HPDE6-E6E7 (cell line): ENCODE measurements around the gene DPEP2NB.
"Not testable (repeated sequence)": the region's sequence is repeated elsewhere in the genome, so short reads cannot be mapped to it uniquely, and the experiment has no call there.

Experiments
- DNase-seq: peaks from one replicate; pipeline ENCODE4 v3.0.0; 2011; ENCODE audit warnings: missing footprints; ENCODE audit errors: extremely low spot score

The DPEP2NB gene

DNA sequence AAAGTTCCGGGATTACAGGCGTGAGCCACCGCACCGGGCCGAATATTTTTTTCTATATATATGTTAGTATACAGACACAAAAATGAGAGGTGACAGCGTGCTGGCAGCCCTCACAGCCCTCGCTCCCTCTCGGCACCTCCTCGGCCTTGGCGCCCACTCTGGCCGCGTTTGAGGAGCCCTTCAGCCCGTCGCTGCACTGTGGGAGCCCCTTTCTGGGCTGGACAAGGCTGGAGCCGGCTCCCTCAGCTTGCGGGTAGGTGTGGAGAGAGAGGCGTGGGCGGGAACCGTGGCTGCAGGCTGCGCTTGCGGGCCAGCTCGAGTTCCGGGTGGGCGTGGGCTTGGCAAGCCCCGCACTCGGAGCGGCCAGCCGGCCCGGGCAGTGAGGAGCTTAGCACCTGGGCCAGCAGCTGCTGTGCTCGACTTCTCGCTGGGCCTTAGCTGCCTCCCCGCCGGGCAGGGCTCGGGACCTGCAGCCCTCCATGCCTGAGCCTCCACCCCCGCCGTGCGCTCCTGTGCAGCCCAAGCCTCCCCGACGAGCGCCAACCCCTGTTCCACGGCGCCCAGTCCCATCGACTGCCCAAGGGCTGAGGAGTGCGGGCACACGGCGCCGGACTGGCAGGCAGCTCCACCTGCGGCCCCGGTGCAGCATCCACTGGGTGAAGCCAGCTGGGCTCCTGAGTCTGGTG lies 33.6 kb downstream of the DPEP2NB start:
- DNase-seq, result no peak

DNA sequence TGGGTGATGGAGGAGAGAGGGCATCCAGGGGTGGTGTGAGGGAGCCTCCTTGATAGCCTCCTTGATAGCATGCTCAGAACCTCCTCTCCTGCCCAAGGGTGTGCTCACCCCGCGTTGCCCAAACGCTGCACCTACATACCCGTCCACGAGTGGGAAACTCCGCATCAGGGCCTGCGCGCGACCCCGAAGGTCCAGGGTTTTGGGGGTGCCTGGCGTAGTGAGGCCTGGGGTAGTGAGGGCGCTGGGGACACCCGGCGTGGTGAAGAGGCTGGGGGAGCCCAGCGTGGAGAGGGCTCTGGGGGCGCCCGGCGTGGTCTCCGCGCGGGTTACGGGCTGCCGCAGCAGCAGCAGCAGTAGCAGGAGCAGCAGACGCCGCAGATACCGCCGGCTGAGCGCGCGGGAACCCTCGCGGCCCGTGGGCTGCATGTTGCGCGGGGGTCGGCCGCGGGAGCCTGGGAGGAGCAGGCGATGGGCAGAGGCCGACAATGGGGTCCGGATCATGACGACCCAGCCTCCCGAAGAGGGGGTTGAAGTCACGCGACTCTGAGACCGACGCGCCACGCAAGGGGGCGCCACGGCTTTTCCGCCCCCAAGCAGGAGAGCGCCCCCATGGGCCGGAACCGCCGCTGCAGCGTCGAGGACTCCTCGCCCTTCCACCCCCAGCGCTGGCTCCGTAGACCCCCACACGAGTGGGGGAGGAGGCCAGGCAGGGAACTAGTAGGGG lies 35.6 kb downstream of the DPEP2NB start, which contains the start of gene DPEP3:
Gene DPEP3, minus strand, starts transcription at position 545 of the 724 bp plus-strand sequence. Its CDS starts 119 bp downstream, at position 426.
- no peak for DNase-seq

DNA sequence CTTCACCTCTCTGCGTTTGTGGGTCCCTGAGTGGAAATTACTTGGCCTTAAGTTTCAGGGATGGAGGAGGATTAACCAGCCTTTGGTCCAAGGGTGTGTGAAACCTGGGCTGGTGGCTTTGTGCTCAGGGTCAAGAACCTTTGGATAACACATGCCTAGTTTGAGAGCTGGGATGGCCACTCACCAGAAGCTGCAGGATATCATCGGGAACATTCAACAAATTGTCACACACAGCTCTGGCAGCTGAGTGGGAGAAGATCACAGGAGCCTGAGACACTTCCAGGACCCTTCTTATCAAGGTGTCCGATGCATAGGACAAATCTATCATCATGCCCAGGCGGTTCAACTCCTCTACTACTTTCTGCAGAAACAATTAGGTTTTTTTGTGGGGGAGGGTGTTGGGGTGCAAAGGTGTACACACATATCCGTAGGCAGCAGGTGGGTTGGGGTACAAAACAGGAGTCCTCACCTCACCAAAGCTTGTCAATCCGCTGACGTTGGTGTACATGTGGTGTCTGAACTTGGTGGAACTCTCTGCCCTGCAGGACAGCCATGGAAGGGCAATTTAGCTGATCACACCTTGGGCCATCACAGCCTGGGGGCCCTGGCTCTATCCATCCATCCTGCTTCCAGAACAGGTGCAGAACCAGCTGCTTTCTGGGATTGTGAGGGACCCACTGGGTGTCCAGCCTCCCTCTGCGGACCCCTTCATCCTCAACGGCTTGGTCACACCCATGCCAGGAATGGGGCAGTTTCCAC lies 38.1 kb downstream of the DPEP2NB start:
- DNase-seq, result no peak

DNA sequence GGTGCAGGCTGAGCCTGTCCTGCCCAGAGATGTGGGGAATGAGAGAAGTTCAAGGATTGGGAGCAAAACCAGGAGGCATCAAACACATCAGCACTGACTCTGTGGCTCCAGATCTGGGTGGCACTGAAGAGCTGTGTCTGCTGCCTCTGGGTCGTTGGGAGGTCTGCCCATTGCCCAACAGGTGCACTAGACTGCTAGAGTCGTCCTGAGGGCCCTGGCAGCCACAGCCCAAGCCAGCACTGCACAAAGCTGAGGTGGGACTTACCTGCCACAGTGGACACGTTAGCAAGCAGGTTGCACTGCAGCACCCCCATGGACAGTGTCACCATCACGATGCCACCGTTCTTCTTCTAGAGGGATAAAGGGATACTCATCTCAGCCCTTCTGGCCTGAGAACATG lies 38.7 kb downstream of the DPEP2NB start:
- DNase-seq, result no peak

DNA sequence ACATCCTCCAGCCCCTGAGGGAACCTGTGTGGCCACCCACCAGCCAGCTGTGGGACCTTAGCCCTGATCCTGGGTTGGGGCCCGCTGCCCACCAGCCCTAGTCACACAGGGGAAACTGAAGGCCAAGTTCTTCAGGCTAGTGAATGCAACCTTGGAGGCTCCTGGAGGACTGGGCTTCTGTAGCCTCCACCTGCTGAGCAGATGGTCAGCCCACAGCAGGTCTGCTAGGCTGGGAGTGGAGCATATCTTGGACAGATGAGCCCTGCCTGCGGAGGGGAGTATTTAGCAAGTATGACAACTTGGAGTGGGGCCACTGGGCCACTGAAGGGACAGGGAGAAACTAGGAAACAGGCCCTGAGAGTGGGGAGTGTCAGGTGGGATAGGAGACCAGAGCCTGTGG lies 39.5 kb downstream of the DPEP2NB start:
- no peak for DNase-seq

DNA sequence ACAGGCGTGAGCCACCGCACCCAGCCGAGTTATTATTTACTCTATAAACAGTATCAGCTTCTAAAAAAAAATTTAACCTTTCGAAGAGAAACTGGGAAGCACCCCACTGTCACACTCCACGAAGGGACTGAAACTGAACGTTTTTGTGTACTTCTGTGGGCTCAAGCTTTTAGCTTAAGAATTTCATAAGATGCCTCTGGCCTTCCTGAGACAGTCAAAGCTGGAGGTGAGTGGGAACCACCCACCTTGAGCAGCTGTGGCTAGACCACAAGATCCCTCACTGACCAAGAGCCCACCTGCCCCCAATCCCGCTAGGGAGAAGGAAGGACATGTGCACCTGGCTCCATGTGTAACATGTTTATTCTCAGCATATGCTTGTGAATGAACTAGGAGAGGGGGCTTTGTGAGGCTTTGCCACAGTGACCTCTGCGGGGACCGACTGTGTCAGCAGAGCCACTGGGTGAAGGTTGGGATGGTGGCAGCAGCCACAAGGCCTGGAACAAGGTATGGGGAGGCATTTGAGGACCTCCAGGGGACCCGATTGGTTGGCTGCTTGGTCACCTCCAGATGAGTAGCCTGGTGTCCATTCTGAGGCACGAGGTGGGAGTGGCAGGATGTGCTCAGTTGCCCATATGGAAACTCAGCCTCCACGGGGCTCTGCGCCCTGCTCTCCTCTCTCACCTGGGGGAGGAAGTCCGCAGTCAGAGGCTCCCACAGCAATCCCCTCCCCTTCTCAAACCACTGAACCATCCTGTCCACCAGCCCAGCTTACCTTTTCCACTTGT lies 40.2 kb downstream of the DPEP2NB start:
- DNase-seq, result no peak

DNA sequence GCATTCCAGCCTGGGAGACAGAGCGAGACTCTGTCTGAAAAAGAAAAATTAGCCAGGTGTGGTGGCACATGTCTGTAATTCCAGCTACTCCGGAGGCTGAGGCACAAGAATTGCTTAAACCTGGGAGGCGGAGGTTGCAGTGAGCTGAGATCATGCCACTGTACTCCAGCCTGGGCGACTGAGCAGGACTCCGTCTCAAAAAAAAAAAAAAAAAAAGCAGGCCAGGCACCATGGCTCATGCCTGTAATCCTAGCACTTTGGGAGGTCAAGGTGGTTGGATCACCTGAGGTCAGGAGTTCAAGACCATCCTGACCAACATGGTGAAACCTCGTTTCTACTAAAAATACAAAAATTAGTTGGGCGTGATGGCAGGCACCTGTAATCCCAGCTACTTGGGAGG lies 43.4 kb downstream of the DPEP2NB start:
- not testable (repeated sequence) for DNase-seq

DNA sequence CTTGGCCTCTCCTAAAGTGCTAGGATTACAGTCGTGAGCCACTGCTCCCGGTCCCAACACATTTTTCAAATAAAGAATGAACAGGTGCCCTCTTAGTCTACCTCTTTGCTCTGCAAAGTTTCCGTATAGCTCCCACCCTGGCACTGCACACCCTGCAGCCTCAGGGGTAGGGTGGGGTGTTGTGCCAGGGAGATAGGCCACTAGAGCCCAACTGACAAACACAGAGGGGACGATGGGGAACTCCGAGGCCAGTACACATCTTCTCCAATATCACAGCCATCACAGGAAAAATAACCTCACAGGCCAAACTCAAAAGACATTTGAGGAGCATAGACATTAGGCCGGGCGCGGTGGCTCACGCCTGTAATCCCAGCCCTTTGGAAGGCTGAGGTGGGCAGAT lies 44.6 kb downstream of the DPEP2NB start:
- DNase-seq, result no peak

DNA sequence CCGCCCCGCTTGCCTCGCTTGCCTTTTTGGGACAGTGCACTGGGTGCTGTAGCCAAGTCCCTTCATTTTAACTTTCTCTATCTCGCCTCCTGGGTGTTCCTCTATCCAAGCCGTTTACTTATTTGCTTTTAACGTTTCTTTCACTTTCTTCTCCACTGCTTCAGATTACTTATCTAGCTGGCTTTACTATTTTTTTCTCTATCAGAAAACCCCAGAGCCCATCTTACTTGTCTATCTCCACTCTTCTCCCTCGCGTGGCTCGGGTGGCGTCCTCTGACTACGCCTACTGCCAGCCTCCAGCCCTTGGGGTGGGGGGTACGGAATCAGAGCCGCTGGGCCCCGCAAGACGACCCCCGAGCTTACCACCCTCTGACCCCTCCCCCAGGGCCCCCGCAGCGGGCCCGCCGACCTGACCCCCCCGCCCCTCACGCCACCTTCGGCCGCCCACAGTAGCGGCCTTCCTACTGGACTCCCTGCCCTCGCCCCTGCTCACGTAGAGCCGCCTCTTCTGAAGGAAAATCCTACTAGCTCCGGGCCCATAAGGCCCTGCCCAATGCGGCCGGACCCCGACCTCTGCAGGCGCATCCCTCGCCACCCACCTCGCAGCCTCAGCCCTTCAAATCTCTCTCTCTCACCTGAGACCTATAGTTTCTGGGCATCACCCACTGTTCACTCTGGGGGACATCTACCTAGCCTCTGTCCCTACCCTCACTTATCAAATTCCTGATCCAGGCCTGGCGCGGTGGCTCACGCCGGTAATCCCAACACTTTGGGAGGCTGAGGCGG lies 46.3 kb downstream of the DPEP2NB start:
- no peak for DNase-seq

DNA sequence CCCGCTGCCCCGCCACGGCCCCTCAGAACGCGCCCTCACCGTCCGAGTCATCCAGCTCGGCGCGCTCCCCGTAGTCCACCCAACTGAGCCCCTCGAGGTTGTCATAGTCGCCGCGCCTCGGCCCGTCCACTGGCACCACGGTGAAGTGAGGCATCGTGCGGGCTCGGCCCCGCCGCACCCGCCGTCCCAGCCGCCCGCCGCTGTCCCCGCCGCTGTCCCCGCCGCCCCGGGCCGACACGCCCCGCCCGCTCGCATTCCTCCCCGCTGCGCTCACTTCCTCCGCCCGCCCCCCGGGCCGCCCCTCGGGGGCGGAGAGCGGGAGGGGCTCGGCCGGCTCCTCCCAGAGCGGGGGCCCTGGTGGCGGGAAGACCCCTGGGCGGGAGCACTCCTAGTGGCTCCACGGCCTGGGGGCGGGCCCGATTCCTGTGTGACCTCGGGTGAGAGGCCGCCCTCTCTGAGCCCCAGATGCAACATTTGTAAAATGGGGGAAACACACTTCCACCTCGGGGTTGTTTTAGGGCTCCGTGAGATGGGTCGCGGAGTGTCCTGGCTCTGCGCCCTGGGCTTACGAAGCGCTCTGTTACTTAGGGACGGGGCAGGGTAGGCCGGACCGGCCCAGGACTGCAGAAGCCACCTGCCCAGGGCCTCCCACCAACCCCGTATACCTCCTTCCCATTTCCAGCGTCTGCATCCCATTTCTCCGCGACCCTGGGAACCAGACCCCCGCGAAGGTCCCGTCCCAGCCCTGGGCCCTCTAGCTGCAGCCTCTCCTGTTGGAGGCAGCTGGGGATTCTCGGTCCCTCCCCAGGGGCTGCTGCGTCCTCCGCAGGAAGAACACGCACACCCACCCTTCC lies 47.1 kb downstream of the DPEP2NB start, which contains the start of gene SLC12A4:
Gene SLC12A4, minus strand, starts transcription at position 238 of the 854 bp plus-strand sequence. Its CDS starts 84 bp downstream, at position 154.
- peak; percentile 72 for DNase-seq

DNA sequence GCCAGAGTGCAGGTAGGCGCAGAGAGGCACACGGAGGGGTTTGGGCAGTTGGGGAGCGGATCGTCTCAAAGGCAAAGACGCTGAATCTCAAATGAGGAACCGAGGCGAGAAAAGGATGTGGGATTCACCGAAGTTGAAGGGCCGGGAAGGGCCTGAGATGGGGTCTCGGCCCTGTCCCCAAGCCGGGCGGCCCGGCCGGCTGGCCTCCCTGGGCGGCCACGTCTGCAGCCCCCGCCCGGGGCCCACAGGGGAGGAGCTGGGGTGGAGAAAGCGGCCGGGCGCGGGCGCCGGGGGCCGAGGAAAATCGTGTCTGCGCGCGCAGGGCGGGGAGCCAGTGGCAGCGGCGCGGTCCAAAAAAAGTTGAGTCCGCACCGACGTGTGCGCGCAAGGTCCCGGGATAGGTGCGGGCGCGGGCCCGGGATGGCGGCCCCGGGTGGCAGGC lies 47.7 kb downstream of the DPEP2NB start:
- no peak for DNase-seq

DNA sequence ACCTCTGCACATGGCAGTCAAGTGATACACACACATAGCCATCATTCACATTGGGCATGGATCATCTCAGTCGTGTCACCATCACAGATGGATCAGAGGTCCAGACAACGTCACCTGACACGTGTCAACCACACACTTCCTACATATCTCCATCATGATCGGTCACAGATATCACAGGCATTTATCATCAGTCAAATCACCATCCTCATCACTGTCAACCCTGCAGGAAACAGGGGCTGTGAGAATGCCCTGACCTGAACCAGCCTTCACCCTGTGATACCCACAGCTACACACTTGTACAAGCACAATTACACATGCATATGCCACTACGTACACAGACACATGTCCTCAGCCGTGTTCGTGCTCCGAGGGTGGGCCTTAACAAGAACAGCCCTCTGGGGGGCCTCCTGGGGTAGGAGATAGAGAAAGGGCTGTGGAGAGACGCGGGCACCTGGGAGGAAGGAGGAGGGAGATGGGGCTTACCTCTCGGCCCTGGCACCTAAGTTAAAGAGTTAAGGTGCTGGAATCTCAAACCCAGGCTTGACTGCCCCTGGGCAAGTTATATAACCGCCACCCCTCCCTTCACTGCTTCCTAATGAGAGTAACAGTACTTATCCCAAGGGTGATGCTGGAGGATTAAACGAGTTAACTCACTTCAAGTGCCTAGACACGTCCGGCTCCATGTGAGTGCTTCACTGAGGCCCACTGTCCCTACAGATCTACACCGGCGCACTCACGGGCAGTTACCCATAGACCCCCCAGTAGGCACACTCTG lies 48.3 kb downstream of the DPEP2NB start:
- DNase-seq, result no peak

DNA sequence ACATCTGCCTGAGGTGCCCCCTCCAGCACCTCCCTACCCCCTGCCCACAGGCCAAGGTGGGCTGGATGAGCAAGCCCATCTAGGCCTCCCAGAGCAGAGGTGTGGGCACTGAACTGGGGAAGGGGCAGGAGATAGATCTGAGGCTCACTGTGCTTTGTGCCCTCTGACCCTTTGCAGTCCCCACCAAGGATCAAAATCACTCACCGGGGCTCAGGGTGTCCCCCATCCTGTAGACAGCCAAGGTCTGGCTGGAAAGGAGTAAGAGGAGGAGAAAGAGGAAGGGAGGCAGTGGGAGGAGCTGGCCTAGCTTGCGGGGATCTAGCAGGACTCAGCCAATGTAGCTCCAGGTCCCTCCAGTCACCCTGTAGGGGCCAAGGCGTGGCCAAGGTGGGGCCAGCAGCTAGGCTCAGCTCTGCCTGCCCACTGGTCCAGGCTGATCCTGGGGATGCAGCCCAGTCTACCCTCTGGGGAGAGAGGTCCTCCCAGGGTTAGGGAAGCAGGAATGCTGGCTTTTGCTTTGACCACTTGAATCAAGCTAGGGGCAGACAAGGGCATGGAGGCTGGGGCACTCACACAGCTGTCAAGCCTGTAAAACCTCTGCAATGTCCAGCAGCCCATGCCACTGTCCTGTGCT lies 49.0 kb downstream of the DPEP2NB start:
- no peak for DNase-seq

DNA sequence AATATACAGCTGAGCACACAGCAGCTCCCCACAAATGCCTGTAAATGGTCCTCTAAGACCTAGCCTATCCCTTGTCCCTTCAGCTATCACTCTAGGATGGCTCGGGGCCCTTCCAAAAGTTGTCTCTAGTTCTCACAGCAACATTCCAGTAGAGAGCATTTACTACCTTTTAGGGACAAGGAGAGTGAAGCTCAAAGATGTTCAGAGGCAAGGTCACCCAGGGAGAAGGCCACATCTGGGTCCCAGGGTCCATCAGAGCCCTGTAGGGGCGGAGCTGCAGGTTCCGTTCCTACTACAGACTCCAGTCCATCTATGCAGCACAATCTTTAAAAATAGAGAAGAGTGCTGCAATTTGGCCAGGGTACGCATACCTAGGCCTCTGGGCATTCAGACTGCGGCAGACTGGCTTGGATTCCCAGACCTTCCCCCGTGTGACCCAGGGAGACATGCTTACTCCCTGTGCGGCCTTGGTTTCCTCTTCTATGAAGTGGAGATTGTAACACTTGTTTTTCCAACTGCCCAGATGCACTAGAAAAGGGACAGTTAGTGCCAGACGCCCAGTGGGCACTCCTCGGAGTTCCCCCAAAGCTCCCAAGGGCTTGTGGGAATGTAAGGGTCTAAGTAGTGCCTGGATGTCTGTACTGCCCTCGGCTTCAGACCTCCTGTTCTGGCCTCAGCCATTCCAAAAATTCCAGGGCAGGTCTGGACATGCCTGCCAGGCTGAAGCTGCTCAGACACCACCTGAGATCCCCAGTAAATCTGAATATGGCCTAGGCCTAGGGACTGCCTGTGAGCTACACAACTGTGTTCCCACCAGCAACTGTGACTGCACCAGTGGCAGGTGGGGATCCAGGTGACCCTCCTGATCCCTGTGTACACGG lies 49.8 kb downstream of the DPEP2NB start:
- no peak for DNase-seq

DNA sequence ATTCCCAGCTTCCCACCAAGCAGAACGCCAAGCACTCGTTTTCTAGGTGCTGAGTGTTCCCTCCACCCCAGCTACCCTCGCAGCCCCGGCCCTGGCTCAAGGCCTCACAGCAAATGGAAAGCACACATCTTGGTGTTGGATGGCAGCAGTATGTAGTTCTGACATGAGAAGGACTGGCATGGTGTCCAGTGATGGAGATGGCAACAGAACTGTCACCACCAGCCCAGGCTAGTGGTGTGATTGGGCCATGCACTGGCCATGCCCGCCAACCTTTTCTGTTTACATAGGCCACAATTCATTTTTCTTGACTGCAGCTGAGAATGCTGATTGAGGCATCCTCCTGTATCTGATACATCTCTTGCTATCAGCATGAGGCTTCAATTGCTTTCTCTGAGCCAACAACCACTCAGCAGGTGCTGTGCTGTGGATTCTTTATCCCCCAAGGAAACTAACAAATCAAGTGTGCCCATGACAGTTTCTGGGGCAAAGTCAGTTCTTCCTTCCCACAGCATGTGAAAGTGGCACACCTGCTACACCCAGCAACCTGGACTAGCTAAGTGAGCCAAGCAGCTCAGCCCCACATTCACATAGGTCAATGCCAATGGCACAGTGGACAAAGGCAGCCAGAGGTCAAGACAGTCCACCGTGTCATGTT lies 51.1 kb downstream of the DPEP2NB start:
- DNase-seq, result no peak

DNA sequence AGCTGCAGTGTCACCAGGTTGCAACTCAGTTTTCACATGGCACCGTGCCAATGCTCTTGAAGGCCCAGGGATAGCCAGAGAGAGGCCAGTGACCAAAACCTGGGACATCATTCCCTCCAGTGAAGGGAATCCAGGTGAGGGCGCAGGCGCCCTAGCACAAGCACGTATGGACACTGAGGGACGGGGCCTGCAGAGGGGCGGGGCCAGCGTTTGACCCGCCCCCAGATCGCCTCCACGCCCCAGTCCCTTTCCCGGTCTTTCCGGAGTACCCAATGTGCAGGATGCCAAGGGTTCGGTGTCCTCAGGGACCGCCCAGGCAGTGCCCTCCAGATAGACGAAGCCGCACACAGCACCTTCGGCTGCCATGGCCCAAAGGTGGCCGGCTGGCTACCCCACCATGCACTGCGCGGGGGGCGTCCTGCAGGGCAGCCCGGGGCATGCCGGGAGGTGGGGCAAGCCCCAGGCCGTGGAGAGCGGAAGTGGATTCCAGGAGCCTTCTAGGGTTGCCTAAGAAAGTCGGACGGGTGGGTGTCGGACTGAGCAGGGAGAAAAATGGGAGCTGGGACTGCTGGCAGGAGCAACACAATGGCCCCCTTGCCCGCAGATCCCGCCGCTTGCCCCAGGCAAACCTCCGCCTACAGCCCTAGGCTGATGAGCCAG lies 51.9 kb downstream of the DPEP2NB start:
- DNase-seq, result no peak
